ENCODE measurements around the gene HMOX2.

Gene HMOX2

DNA sequence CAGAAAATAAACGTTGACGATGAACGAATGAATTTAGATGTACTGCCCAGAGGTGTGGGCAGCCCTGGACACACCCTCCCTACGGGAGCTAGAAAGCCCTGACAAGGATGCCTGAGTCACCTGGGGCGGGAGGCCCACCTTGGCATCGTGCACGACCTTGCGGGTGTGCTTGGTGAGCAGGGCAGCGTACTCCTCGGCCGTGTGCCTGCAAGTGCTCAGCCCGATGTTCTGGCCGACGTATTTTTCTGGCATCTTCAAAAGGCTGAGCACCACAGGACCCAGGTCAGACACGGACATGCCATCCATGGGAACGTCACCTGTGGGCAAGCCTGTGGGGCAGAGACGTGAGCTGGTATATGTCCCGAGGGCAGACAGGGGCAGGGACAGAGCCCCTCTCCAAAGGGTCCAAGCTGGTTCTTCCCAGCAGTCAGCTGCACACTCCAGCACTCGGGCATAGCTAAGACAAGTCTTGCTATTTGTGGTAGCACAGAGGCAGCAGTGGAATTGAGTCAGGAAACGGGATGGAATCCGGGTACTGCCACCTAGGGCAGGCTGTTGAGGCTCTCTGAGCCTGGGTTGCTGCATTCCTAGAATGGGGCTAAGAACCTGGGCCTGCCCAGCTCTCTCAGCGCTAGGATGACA lies 12.6 kb upstream of the HMOX2 start:
- DNase-seq (ENCODE audit: low read depth in 2 of 2), result no peak

DNA sequence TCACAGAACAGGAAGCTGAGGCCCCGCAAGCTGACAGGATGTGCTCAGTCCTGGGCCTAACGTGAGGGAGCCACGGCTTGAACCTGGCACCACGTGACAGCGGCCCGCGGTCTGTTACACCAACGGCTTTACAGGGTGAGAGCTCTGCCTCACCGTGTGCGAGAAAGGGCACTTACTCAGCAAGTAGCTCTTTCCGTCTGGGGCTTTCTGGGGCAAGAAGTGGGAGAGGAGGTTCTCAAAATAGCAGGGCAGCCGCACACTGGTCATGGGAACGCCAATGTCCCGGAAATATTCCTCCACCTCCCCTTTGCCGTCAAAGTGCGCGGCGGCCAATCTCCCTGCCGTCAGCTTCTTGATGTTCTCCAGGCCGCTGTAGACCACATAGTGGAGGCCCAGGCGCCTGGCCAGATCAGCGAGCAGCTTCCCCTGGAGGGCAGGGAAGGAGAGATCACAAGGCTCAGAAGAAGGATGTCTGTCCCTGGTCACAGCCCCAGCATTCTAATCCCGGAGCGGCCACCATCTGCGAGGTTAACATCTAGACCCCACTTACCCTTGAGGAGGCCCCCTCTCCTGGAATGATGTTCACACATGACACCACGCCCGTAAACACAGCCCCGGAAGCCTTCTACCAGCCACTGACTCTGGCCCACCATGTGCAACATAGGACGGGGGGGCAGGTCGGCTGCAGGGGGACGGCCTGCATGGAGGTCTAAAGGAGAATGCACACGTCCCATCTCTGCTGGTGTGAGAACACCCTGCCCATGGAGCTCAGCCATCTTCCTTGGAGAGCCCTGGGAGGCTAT lies 10.0 kb upstream of the HMOX2 start:
- DNase-seq (ENCODE audit: low read depth in 2 of 2), result peak; percentile 56 to 60

DNA sequence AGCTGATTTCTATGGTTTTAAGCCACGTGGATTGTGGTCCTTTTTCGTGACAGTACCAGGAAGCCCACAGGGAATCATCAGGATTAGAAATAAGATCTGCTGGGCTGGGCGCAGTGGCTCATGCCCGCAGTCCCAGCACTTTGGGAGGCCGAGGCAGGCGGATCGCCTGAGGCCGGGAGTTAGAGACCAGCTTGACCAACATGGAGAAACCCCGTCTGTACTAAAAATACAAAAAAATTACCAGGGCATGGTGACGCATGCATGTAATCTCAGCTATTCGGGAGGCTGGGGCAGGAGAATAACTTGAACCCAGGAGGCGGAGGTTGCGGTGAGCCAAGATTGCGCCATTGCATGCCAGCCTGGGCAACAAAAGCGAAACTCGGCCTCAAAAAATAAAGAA lies 8.3 kb upstream of the HMOX2 start:
- no peak for DNase-seq (ENCODE audit: low read depth in 2 of 2)

DNA sequence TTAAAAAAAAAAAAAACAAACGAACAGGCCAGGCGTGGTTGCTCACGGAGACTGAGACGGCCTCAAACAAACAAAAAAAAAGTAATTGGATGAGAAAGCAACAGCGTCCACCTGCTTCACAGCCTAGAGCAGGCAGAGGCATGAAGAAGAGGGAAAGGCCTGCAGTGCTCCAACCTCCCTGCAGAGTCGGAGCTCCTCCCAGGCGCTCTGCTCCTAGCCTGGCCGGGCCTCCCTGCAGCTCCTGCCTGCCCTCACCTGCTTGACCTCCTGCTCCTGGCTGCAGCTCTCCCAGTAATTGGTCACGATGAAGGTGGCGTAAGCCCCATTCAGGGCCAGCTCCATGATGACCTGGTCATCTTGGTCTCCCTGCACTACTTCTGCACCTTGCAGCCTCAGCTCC lies 7.2 kb upstream of the HMOX2 start:
- no peak for DNase-seq (ENCODE audit: low read depth in 2 of 2)

DNA sequence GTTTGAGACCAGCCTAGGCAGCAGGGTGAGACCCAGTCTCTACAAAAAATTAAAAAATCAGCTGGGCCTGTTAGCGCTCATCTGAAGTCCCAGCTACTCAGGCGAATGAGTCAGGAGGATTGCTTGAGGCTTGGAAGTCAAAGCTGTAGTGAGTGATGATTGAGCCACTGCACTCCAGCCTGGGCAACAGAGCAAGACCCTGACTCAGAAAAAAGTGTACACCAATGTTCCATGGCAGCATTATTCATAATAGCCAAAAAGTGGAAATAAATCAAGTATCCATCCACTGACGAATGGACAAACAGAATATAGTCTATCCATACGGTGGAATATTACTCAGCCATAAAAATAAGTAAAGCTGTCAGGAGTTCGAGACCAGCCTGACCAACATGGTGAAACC lies 4.3 kb upstream of the HMOX2 start:
- no peak for DNase-seq (ENCODE audit: low read depth in 2 of 2)

DNA sequence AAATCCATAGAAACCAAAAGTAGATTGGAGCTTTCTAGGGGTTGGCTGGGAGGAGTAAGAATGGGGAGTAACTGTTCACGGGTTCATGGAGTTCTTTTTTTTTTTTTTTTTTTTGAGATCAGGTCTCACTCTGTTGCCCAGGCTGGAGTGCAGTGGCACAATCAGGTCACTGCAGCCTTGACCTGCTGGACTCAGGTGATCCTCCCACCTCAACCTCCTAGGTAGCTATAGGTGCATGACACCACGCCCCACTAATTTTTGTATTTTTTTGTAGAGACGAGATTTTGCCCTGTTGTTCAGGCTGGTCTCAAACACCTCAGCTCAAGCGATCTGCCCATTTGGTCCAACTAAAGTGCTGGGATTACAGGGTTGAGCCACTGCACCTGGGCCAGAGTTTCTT lies 3.3 kb upstream of the HMOX2 start:
- DNase-seq (ENCODE audit: low read depth in 2 of 2), result no peak

DNA sequence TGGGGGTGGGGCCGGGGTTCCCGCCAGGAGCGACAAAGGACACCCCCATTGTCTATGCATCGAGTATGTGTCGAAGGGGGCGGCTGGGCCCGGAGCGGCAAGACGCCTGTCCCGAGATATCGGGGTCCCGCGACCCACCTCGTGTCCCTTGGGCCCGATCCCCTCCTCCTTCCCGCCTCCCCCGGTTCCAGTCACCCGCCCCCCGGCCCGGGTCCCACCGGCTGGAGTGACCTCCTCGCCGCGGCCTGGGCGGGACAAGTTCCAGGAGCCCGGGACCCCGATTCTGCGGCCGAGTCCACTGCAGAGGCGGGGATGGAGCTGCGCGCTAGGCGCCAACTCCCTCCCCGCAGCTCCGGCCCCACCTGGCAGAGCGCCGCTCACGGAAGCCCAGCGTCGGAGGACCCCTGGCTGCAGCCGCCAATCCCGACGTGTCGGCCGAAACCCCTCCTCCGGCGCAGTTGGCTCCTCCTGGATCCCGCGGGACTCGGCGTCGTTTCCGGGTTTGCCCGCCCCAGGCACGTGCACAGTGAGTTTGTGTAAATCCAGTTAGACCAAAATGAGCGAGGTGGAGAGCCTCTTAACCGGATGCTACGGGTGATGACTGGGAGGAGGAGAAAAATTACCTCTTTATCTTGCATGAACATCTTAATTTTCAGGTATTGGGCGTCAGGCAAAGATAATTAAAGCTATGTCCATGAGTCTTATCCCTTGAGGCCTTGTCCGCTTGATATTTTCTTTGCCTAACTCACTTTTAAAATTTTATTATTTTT lies 1.8 kb upstream of the HMOX2 start, which contains the start of gene NMRAL1:
TSS of gene NMRAL1 (minus strand) at position 434 of the 770 bp plus-strand sequence. CDS start 493 bp downstream, outside the sequence.
- peak; percentile 89 to 91 for DNase-seq (ENCODE audit: low read depth in 2 of 2)

DNA sequence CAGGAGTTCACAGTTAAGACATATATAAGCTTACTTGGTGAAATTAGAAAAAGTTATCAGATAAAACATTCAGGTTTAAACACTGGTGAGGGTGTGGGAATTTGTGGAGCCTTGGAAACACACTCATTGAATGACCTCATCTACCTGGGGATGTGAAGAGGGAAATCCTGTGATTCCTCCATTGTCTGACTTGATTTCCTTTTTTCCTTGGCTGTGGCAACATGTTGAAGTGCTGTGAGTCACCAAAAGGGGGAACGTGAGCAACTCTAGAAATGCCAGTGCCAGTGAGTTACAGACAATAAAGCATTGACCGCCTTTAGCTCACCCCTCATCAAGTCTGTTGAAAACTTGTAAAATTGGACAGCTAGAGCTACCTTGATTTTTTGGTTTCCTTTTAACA lies 1.8 kb downstream of the HMOX2 start:
- DNase-seq (ENCODE audit: low read depth in 2 of 2), result no peak

DNA sequence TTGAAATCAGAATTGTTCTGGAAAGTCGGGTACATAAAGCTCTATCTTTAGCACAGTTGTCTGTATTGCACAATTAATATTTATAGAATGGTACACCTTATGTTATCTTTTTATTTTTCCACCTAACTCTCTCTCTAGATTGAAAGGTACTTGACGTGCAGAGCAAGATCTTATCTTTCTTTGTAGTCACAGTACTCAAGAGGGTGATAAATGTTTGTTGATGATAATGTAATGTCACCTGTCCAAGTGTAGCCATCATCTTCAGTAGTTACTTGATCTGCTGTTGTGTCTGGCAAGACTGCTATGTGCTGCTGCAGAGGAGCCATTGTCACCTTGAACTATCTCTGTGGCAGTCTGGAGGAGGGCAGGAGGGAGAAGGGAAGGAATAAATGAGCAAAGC lies 5.3 kb downstream of the HMOX2 start:
- DNase-seq (ENCODE audit: low read depth in 2 of 2), result no peak

DNA sequence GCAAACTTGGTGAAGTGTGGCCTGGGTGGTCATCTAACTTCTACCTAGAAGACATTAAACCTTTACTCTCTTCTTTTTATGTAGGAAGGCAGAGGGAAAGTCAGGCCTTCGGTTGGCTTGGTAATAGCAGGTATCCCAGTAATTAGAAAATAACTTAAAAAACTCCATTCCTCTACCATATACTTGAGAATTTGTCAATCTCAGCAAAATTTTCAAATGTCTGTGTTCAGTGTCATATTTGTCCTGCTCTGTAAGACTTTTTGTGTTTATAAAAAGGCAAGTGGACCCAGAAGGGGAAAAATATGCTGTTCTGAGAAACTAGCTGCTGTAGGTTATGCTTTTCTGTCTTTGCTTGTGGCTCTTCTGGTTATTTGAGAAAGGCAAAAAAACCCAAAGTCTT lies 5.8 kb downstream of the HMOX2 start:
- no peak for DNase-seq (ENCODE audit: low read depth in 2 of 2)

DNA sequence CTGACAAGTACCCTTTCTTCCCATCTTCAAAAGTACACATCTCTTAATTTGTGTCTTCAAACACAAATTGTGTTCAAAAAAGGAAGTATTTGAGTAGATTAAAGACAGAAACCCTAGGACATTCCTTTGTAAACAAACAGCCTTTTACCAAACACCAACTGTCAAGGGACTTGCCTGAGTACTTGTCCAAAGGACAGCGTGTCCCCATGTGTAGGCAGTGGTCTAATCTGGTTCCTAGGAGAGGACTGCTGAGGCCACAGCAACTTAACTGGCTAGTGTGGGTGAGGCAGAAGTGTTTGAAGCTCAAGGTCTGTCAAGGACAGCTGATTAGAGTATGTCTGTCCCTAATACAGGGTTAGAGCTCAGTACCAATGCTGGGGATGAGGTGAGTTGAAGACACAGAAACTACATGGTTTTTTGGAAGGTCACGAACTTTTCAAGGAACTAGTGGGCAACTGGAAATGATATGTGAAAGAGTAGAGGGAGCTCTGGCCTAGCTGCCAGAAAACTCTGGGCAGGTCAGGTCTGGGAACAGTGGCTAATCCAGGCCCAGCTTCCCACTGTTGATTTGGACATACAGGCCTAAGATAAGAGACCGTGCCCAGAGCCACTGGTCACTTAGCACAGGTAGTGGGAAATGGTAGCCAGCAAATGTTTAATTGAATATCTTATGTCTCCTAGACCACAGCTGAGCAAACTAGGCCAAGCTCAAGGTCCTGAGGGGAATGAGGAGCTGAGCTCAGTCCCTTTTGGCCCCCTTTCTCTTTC lies 10.1 kb downstream of the HMOX2 start:
- no peak for DNase-seq (ENCODE audit: low read depth in 2 of 2)

DNA sequence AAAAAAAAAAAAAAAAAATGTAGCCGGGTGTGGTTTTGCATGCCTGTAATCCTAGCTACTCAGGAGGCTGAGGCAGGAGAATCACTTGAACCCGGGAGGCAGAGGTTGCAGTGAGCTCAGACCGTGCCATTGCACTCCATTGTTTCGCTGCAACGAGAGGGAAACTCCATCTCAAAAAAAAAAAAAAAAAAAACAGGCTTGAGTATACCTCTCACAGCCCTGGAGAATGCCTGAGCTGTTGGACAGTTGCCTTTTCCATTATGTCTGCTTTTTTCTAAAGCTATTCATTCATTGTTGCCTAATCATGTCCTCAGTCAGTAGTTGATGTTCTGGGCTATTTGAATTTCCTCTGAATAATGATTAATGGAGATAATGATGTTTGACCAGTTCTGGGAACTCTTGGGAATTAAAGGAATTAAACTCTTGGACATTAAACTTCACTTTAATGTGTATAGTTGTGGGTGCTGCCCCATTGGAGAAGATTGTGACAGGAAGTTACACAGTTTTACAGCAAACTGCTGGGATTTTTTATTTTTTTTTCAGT lies 11.8 kb downstream of the HMOX2 start:
- no peak for DNase-seq (ENCODE audit: low read depth in 2 of 2)

DNA sequence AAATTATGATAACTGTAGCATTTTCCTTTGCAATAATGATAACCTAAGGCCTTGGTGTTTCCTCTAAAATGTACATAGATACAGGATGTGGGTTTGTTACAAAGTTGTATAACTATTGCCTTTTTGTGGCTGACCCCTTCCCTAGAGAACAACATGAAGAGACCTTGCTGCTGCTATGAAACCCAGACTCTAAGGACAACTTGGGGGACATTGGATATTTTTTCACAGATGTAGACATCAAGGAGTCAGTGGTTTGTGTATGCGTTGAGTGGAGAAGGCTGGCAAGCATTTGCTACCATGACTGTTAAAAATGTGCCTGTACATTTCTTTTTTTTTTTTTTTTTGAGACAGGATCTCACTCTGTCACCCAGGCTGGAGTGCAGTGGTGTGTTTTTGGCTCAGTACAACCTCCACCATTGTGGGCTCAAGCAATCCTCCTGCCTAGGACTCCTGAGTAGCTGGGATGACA lies 12.3 kb downstream of the HMOX2 start:
- DNase-seq (ENCODE audit: low read depth in 2 of 2), result no peak

DNA sequence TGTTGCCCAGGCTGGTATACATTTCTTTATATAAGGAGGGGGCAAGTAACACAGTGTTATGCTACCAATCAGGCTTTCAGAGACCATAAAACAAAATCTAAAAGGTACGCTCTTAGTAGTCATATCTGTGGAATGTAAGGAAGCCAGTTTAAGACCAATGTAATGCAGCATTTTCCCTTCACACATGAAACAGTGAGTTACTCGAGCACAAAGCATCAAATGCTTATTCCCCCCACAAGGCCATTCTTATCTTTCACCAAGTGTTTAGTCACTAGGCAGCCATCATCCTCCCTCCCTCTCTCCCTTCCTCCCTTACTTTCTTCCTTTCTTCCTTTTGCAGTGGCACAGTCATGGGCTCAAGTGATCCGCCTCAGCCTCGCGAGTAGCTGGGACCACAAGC lies 12.8 kb downstream of the HMOX2 start:
- no peak for DNase-seq (ENCODE audit: low read depth in 2 of 2)

DNA sequence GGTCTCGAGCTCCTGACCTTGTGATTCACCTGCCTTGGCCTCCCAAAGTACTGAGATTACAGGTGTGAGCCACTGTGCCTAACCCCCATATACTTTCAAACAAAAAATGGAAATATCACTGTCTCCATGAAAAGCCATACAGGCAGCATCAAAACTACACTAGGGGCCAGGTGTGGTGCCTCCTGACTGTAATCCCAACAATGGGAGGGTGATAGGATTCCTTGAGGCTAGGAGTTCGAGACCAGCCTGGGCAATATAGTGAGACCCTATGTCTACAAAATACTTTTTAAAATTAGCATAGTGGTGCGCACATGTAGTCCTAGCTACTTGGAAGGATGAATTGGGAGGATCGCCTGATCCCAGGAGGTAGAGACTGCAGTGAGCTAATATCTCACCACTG lies 15.7 kb downstream of the HMOX2 start:
- DNase-seq (ENCODE audit: low read depth in 2 of 2), result no peak

DNA sequence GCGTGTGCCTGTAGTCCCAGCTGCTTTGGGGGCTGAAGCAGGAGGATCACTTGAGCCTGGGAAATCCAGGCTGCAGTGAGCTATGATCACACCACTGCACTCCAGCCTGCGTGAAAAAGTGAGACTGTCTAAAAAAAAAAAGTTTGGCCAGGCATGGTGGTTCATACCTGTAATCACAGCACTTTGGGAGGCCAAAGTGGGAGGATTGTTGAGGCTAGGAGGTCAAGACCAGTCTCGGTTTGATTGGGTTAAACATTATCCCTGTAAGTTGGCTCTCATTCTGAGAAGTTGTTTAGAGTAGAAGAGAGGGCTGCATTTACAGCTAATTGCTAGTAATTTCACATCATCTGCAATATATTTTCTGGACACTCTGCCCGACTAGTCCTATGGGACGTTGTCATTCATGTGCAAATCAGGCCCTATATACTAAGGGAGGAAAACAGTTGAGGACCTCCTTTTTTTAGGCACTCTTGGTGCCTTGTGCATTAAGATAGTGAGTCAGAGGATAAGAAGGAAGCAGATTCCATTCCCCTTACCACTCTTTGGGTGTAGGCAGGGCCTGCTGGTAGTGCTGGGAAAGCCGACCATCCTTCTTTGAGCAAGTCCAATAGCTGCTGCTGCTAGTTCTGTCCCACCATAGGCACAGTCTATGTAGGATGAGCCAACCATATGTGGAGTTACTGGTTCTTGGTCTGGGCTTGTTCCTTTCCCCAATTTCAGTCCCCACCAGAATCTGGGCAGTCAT lies 18.7 kb downstream of the HMOX2 start:
- DNase-seq (ENCODE audit: low read depth in 2 of 2), result no peak

DNA sequence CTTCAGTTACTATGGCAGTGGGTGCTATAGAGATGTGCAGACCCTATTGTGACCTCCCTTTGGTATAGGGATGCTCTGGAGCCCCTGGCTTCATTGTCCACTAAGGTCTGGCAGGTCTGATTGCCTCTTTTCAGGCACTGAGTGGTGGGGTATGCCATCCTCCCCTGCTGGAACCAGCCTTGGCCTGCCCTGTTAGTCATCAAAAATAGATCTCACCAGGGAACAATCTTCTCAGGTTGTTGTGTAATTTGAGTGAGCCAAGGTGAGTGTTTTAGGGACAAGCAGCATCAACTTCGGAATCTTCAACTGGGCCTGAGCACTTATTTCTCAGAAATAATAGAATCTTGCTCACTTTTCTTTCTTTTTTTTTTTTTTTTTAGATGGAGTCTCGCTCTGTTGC lies 19.6 kb downstream of the HMOX2 start:
- no peak for DNase-seq (ENCODE audit: low read depth in 2 of 2)

DNA sequence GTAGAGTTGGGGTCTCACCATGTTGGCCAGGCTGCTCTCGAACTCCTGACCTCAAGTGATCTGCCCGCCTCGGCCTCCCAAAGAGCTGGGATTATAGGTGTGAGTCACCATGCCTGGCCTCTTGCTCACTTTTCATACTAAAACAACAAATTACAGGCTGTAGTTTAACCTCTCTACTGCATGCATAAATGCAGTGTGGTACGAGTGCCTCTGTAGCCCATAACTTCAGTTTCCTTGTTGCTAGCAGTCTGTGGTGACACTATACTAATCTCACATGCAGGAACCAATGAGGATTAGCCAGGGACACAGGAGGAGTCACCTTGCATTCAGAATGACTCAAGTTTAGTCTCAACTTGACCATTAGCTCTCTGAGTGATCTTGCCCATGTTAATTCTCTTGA lies 20.1 kb downstream of the HMOX2 start:
- DNase-seq (ENCODE audit: low read depth in 2 of 2), result no peak

DNA sequence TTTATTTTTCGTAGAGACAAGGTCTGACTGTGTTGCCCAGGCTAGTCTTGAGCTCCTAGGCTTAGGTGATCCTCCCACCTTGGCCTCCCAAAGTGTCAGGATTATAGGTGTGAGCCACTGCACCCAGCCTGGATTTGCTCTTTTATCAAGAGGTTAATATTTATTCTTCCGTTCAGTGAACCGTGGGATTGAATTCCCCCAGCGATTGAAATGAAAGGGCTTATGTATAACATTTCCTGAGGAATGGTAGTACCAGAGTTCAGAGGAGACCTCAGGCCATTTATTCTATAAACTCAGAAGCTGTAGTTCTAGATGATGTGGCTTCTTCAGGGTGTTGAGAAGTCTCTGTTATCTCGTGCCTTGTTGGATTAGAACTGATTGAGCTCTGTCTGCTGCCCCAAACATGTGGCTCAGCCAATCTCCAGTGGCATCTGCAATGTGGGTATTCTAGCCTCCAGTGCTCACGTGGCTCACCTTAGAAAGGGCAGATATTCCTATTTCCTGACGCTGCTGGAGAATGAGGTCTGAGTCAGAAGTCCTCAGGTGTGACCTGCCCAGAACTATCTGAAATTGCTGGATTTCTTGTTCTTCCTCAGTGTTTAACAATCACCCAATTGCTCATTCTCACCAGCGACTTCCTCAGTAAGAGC lies 22.5 kb downstream of the HMOX2 start:
- no peak for DNase-seq (ENCODE audit: low read depth in 2 of 2)

DNA sequence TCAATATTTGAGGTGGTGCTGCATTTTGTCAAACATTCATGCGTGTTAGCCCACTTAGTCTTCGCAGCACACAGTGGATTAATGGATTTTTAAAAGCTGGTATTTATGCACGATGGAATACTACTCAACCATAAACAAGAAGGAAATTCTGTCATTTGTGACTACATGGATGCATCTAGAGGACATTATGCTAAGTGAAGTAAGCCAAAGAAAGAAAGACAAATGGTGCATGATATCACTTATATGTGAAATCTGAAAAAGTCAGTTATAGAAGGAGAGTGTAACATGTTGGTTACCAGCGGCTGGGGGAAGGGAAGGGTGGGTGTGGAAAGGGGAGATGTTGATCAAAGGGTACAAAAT lies 23.0 kb downstream of the HMOX2 start:
- DNase-seq (ENCODE audit: low read depth in 2 of 2), result no peak

All from stimulated activated CD8-positive, alpha-beta memory T cell treated with anti-CD3 and anti-CD28 coated beads, Interleukin-15, amount 100 ng/mL, for 48 hours (primary cell).